Epidermal melanocyte (primary cell): ENCODE measurements around the gene TNFSF9.
A peak's percentile ranks its signal among the peaks of the same experiment; 100 is the strongest.

ENCODE experiments used
- DNase-seq: peaks from one replicate; pipeline ENCODE4 v3.0.0; 2011; ENCODE audit warnings: low spot score; ENCODE audit not compliant: insufficient read length

TNFSF9 gene

GRCh38 chr19:6530386-6531162 is at the start of gene TNFSF9:
Gene TNFSF9, plus strand, starts transcription at chr19:6531026. Its CDS starts 11 bp downstream, at chr19:6531037.
- DNase-seq = peak; percentile 99

GRCh38 chr19:6481541-6482342 is 49.1 kb upstream of the TNFSF9 start, which contains the start of gene DENND1C:
Gene DENND1C, minus strand, starts transcription at chr19:6481787. Its CDS starts 92 bp downstream, at chr19:6481695.
- DNase-seq = no peak

- no peak for DNase-seq
Observed at GRCh38 chr19:6482343-6482686, 48.5 kb upstream of the TNFSF9 start.

GRCh38 chr19:6483235-6483634 is 47.6 kb upstream of the TNFSF9 start:
- DNase-seq = peak; percentile 3

- DNase-seq = no peak
Observed at GRCh38 chr19:6484230-6484629, 46.6 kb upstream of the TNFSF9 start.

- DNase-seq = no peak
Observed at GRCh38 chr19:6484831-6485230, 46.0 kb upstream of the TNFSF9 start.

- no peak for DNase-seq
Observed at GRCh38 chr19:6489278-6490061, 41.4 kb upstream of the TNFSF9 start.

- no peak for DNase-seq
Observed at GRCh38 chr19:6490134-6490533, 40.7 kb upstream of the TNFSF9 start.

GRCh38 chr19:6491802-6492592 is 38.8 kb upstream of the TNFSF9 start:
- no peak for DNase-seq

- DNase-seq = no peak
Observed at GRCh38 chr19:6494438-6495036, 36.3 kb upstream of the TNFSF9 start.

GRCh38 chr19:6495947-6496346 is 34.9 kb upstream of the TNFSF9 start:
- DNase-seq = no peak

- no peak for DNase-seq
Observed at GRCh38 chr19:6498294-6499036, 32.4 kb upstream of the TNFSF9 start.

- DNase-seq = no peak
Observed at GRCh38 chr19:6499052-6499790, 31.6 kb upstream of the TNFSF9 start.

- no peak for DNase-seq
Observed at GRCh38 chr19:6500837-6501739, 29.7 kb upstream of the TNFSF9 start.

GRCh38 chr19:6501740-6502648 is 28.8 kb upstream of the TNFSF9 start, which contains the start of gene TUBB4A:
Gene TUBB4A, minus strand, starts transcription at chr19:6502309. Its CDS starts 97 bp downstream, at chr19:6502212.
- DNase-seq = peak; percentile 70

- no peak for DNase-seq
Observed at GRCh38 chr19:6503407-6504201, 27.2 kb upstream of the TNFSF9 start.
